Thymus (tissue), 11 donors: ENCODE results near the gene DVL3. TPM values are rescaled to one million over a fixed set of nuclear protein-coding genes. Genes with fewer than 3 reads are reported as not detected.
"Not testable (repeated sequence)": the region's sequence is repeated elsewhere in the genome, so short reads cannot be mapped to it uniquely, and the experiment has no call there.

Experiments
- DNase-seq, 9 donors: peaks; one replicate each; pipeline ENCODE4 v3.0.0-alpha.2; 2013; ENCODE audit warnings: low spot score in 9 of 9, low read depth in 6 of 9, missing footprints in 1 of 9
- H3K27ac ChIP-seq, 2 donors: one replicate each; pipeline ENCODE4 v1.5.1; 2013; ENCODE audit warnings: control low read depth in 1 of 2, low read depth in 1 of 2, low read length in 1 of 2, mild to moderate bottlenecking in 1 of 2, moderate library complexity in 1 of 2
- H3K27me3 ChIP-seq, 2 donors: one replicate each; pipeline ENCODE4 v1.5.1; 2013; ENCODE audit warnings: low read length in 1 of 2; ENCODE audit not compliant: control insufficient read depth in 2 of 2, insufficient read depth in 1 of 2
- H3K36me3 ChIP-seq, 2 donors: one replicate each; pipeline ENCODE4 v1.5.1; 2013; ENCODE audit warnings: low read length in 1 of 2, mild to moderate bottlenecking in 1 of 2, moderate library complexity in 1 of 2; ENCODE audit not compliant: control insufficient read depth in 2 of 2, insufficient read depth in 2 of 2
- H3K4me1 ChIP-seq, 2 donors: one replicate each; pipeline ENCODE4 v1.5.1; 2013; ENCODE audit warnings: low read length in 2 of 2; ENCODE audit not compliant: control insufficient read depth in 2 of 2, insufficient read depth in 2 of 2
- H3K4me3 ChIP-seq, 2 donors: one replicate each; pipeline ENCODE4 v1.5.1; 2013; ENCODE audit warnings: low read length in 2 of 2, control low read depth in 1 of 2, mild to moderate bottlenecking in 1 of 2
- H3K9me3 ChIP-seq, 2 donors: one replicate each; pipeline ENCODE4 v1.5.1; 2013; ENCODE audit warnings: low read length in 1 of 2, mild to moderate bottlenecking in 1 of 2; ENCODE audit not compliant: control insufficient read depth in 2 of 2, insufficient read depth in 1 of 2
- WGBS: extraction: QIAGEN DNeasy Blood & Tissue Kit; methylation state at CpG from one replicate; pipeline ENCODE4 v1.1.7; 2013; 5-methylcytosine and 5-hydroxymethylcytosine counted together
- polyA plus RNA-seq: library from polyadenylated mRNA; stranded (reverse); fragments of 200-250 nt; gene quantifications from one replicate; pipeline ENCODE4 v1.2.3, GENCODE V29; 2013
- total RNA-seq: library from RNA; stranded (reverse); fragments of 120-200 nt; gene quantifications from one replicate; pipeline ENCODE4 v1.2.4, GENCODE V29; 2013
- donor health status: healthy.

The DVL3 gene
- total and polyA plus RNA-seq, 2 donors = 12.0 to 26.0 TPM

DNA sequence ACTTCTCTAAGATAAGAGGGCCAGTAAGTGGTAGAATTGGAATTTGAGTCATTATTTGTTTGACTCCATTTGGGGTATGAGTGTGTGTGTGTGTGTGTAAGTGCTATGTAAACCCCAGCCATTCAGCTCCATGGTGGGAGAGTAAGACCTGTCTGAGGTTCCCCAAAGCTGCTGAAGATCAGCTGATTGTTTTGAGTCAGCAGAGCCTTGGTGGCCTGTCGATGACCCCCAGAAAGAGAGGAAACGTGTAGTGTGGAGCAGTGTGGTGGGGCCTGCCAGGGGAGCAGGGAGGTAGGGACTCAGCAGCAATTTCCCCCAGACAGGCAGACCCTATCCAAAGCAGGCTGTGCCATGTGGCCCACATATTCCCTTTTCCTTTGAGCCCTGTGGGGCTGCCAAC, 5.3 kb downstream of the DVL3 start:
- DNase-seq = no peak
- 60% methylated on average over 2 of the region's 2 CpGs for WGBS
- Histone ChIP-seq H3K4me1 (peaks cover 9 to 18% of the 10 kb centered on the region in 2 donors), H3K9me3 (no peaks in the 10 kb centered on the region), H3K4me3 (no peak overlapping the region), H3K27ac (no peak overlapping the region), H3K27me3 (peaks cover 0 to 4% of the 10 kb centered on the region in 2 donors), H3K36me3 (peaks cover 4 to 18% of the 10 kb centered on the region in 2 donors)

DNA sequence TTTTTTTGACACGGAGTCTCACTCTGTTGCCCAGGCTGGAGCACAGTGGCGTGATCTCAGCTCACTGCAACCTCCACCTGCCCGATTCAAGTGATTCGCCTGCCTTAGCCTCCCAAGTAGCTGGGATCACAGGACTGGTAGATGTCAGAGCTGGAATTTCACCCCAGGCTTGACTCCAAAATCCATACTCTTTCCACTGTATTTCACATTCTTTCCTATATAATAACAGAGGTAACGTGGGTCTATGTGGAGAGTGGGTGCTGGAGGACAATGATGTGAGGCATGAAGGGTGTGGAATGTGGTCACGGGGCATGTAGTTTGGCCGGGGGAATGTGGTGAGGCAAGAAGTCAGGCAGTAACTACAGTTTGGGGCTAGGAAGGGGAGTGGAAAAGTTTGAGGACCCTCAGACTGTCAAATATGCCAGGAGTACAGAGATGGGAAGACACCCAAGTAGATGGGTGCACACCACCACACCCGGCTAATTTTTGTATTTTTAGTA, 7.4 kb downstream of the DVL3 start:
- not testable (repeated sequence) for H3K4me3 ChIP-seq, H3K9me3 ChIP-seq, H3K4me1 ChIP-seq, DNase-seq, H3K27ac ChIP-seq, H3K27me3 ChIP-seq
- 89% methylated on average over 8 of the region's 8 CpGs for WGBS
- peaks cover 15 to 33% of the 10 kb centered on the region in 2 donors for H3K36me3 ChIP-seq

DNA sequence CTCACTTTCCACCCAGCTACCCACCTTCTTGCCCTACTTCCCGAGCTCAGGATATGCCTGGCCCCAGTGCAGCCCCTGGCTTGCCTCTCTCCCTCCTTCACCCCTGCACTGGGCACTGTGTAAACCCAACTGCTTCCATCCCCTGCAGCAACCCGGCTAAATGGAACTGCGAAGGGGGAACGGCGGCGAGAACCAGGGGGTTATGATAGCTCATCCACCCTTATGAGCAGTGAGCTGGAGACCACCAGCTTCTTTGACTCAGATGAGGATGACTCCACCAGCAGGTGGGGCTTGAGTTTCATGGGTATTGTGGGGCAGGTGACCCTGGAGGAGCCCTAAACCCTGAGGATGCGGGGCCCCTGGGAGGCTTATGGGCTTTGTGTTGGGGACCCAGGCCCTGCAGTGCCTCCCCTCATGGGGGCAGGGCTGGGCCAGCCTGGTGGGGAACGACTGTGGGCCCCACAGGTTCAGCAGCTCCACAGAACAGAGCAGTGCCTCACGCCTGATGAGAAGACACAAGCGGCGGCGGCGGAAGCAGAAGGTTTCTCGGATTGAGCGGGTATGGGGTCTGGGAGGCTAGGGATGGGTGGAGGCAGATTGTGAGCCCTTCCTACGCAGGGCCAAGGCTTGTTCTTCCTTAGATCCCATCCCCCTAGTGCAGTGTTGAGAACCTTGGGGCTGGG, 9.6 kb downstream of the DVL3 start:
- Histone ChIP-seq H3K9me3 (no peaks in the 10 kb centered on the region), H3K36me3 (peaks cover 22 to 48% of the 10 kb centered on the region in 2 donors), H3K4me3 (no peak overlapping the region), H3K4me1 (no peaks in the 10 kb centered on the region), H3K27me3 (no peaks in the 10 kb centered on the region), H3K27ac (no peak overlapping the region)
- no peak for DNase-seq
- WGBS = 98% methylated on average over 16 of the region's 16 CpGs

DNA sequence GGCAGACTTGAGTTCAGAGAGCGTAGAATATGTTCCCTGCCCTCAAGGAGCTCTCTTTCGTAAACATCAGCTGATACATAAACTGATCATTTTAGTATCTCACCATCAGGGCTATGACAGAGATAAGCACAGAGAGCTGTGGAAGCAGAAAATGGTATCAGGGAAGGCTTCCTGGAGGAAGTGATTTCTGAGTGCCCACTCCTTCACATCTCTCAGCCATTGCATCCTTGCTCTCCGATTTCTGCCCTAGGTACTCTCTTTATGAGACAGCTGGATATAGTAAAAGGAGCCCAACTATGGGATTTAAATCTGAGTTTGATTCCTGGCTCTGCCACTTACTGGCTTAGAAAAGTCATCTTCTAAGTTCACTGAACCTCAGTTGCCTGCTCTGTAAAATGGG, 10.4 kb downstream of the DVL3 start:
- H3K4me1 ChIP-seq = no peaks in the 10 kb centered on the region
- 97% methylated on average over 3 of the region's 3 CpGs for WGBS
- H3K27me3 ChIP-seq = no peaks in the 10 kb centered on the region
- no peak overlapping the region for H3K27ac ChIP-seq
- DNase-seq = no peak
- no peaks in the 10 kb centered on the region for H3K9me3 ChIP-seq
- no peak overlapping the region for H3K4me3 ChIP-seq
- peaks cover 22 to 56% of the 10 kb centered on the region in 2 donors for H3K36me3 ChIP-seq

DNA sequence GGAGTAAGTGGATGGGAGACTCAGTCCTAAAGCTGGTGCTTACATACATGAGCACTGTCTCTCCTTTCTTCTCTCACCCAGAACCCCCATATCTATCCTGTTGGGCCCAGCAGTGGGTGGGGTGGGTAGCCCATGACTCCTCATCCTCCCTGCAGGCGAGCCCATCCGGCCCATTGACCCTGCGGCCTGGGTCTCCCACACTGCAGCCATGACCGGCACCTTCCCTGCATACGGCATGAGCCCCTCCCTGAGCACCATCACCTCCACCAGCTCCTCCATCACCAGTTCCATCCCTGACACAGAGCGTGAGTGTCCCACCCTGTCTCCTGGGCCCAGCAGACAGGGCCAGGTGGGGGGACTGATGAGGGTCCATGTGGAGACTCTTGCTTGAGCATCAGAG, 11.5 kb downstream of the DVL3 start:
- H3K36me3 ChIP-seq = peaks cover 22 to 67% of the 10 kb centered on the region in 2 donors
- WGBS = over 99% methylated on average over 6 of the region's 6 CpGs
- H3K9me3 ChIP-seq = no peaks in the 10 kb centered on the region
- no peaks in the 10 kb centered on the region for H3K27me3 ChIP-seq
- no peak for DNase-seq
- no peak overlapping the region for H3K4me3 ChIP-seq
- no peak overlapping the region for H3K27ac ChIP-seq
- no peaks in the 10 kb centered on the region for H3K4me1 ChIP-seq

DNA sequence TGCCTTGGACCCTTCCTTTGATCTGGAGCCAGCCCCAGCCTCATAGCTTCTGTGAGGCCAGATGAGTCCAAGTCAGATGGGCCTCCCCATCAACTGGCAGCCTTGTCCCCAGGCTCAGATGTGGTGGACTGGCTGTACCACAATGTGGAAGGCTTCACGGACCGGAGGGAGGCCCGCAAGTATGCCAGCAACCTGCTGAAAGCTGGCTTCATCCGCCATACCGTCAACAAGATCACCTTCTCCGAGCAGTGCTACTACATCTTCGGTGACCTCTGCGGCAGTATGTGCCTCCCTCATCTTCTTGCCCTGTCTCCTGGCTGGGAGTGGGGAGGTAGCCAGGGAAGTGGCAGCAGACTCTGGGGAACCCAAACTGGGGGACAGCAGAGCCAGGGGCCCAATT, 12.6 kb downstream of the DVL3 start:
- H3K4me3 ChIP-seq = no peak overlapping the region
- peaks cover 25 to 71% of the 10 kb centered on the region in 2 donors for H3K36me3 ChIP-seq
- 97% methylated on average over 8 of the region's 8 CpGs for WGBS
- H3K9me3 ChIP-seq = no peaks in the 10 kb centered on the region
- no peak for DNase-seq
- H3K27me3 ChIP-seq = no peaks in the 10 kb centered on the region
- no peak overlapping the region for H3K27ac ChIP-seq
- no peaks in the 10 kb centered on the region for H3K4me1 ChIP-seq

DNA sequence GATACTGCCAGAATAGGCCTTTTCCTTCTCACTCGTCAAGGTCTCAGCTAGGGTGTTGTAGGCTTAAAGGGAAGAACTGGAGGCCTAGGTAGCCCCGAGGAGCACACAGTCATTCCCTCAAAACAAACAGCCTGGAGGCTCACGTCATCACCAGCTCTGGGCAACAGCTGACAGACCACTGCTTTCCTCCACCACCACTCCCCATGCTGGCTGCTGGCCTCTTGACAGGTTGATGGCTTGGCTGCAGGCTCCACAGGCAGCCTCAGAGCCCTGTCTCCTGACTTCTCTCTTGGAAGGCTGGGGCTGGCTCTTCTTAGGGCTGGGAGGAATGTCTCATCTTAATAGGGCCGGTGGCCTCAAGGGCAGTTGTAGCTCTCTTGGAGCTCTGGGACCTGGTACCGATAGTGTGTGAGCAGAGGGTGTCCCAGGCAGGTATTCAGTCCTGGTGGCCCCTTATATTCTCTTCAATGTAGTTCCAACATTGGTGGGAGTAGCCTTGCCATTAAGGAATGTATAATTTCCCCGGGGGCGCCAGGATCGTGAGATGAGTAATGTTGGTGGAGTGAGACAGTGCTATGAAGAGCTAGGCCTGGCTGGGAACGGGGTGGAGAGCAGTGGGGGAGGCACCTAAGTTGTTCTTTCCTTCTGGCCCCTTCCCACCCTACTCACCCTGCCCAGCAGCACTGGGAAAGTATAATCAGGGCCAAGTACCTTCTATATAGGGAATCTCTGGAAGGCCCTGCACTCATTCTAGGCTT, 13.4 kb downstream of the DVL3 start:
- no peaks in the 10 kb centered on the region for H3K4me1 ChIP-seq
- H3K9me3 ChIP-seq = no peaks in the 10 kb centered on the region
- H3K27me3 ChIP-seq = no peaks in the 10 kb centered on the region
- WGBS = 95% methylated on average over 9 of the region's 9 CpGs
- DNase-seq = no peak
- peaks cover 25 to 69% of the 10 kb centered on the region in 2 donors for H3K36me3 ChIP-seq
- no peak overlapping the region for H3K27ac ChIP-seq
- no peak overlapping the region for H3K4me3 ChIP-seq

DNA sequence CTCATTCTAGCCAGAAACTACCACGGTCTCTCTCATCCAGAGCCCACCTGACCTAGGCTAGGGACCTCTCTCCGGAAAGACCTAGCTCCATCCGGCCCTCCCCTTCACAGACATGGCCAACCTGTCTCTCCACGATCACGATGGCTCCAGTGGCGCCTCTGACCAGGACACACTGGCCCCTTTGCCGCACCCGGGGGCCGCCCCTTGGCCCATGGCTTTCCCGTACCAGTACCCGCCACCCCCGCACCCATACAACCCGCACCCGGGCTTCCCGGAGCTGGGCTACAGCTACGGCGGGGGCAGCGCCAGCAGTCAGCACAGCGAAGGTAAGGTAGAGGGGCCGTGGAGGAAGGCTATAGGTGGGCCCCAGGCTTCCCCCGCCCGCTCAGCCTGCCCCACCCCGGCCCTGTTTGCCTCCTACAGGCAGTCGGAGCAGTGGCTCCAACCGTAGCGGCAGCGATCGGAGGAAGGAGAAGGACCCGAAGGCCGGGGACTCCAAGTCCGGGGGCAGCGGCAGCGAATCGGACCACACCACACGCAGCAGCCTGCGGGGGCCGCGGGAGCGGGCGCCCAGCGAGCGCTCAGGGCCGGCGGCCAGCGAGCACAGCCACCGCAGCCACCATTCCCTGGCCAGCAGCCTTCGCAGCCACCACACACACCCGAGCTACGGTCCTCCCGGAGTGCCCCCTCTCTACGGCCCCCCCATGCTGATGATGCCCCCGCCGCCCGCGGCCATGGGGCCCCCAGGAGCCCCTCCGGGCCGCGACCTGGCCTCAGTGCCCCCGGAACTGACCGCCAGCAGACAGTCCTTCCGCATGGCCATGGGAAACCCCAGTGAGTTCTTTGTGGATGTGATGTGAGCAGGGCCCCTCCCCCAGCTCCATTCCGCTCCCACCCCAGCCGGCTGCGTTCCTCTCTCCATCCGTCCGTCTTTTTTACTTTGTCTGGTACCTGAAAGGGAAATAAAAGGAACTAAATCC, 15.0 kb downstream of the DVL3 start:
- Histone ChIP-seq H3K4me1 (peaks cover 2 to 5% of the 10 kb centered on the region in 2 donors), H3K9me3 (no peaks in the 10 kb centered on the region), H3K36me3 (peaks cover 24 to 56% of the 10 kb centered on the region in 2 donors), H3K27ac (no peak overlapping the region), H3K27me3 (no peaks in the 10 kb centered on the region), H3K4me3 (no peak overlapping the region)
- DNase-seq = no peak
- 97% methylated on average over 66 of the region's 66 CpGs for WGBS
